DOHH2 (cell line): ENCODE data around the gene ASB15.

Experiments
- H3F3A ChIP-seq: fragments of 200-600 bp; sonication (generic), shearing (Covaris generic); 2 replicates; pipeline ENCODE4 v1.6.0; 2016; ENCODE audit warnings: antibody characterized with exemption, mild to moderate bottlenecking; ENCODE audit not compliant: control insufficient read depth, insufficient read depth
- H3K27ac ChIP-seq: fragments of 200-600 bp; sonication (generic); 2 replicates; pipeline ENCODE4 v1.5.1; 2014; ENCODE audit warnings: low read depth, mild to moderate bottlenecking, low read length, moderate library complexity
- H3K27me3 ChIP-seq: fragments of 200-600 bp; sonication (generic); 2 replicates; pipeline ENCODE4 v1.6.1; 2014; ENCODE audit warnings: mild to moderate bottlenecking, low read length, mixed read lengths; ENCODE audit not compliant: control insufficient read depth
- H3K36me3 ChIP-seq: fragments of 200-600 bp; sonication (generic); 2 replicates; pipeline ENCODE4 v1.6.1; 2014; ENCODE audit warnings: mild to moderate bottlenecking, low read length, moderate library complexity, mixed read lengths; ENCODE audit not compliant: control insufficient read depth
- H3K4me1 ChIP-seq: fragments of 200-600 bp; sonication (generic); 2 replicates; pipeline ENCODE4 v1.6.1; 2014; ENCODE audit warnings: mild to moderate bottlenecking, low read length, mixed read lengths; ENCODE audit not compliant: control insufficient read depth
- H3K4me2 ChIP-seq: fragments of 200-600 bp; sonication (generic); 2 replicates; pipeline ENCODE4 v1.6.0; 2014; ENCODE audit warnings: mild to moderate bottlenecking, low read length, moderate library complexity
- H3K4me3 ChIP-seq: fragments of 200-600 bp; sonication (generic); 2 replicates; pipeline ENCODE4 v1.5.1; 2014; ENCODE audit warnings: mild to moderate bottlenecking, low read length, mixed read lengths
- H3K79me2 ChIP-seq: fragments of 200-600 bp; sonication (generic); 2 replicates; pipeline ENCODE4 v1.6.1; 2014; ENCODE audit warnings: mild to moderate bottlenecking, low read length, mixed read lengths; ENCODE audit not compliant: control insufficient read depth
- H3K9me2 ChIP-seq: fragments of 200-600 bp; sonication (generic); replicated peaks from 2 replicates; pipeline ENCODE4 v1.6.1; 2014; ENCODE audit warnings: mild to moderate bottlenecking, low read length, mixed read lengths; ENCODE audit not compliant: control insufficient read depth
- H3K9me3 ChIP-seq: fragments of 200-600 bp; sonication (generic); 2 replicates; pipeline ENCODE4 v1.6.1; 2014; ENCODE audit warnings: antibody characterized with exemption, low read length, mixed read lengths; ENCODE audit not compliant: control insufficient read depth, insufficient read depth
- H4K20me1 ChIP-seq: fragments of 200-600 bp; sonication (generic); 2 replicates; pipeline ENCODE4 v1.6.0; 2014; ENCODE audit warnings: low read depth, mild to moderate bottlenecking, antibody characterized with exemption, low read length, moderate library complexity; ENCODE audit not compliant: control insufficient read depth, insufficient read depth
- CTCF ChIP-seq: fragments of 200-600 bp; sonication (generic); IDR thresholded peaks from one replicate; pipeline ENCODE4 v1.5.1; 2014; ENCODE audit warnings: antibody characterized with exemption, mild to moderate bottlenecking, low read depth, low read length; ENCODE audit not compliant: poor library complexity, severe bottlenecking
- EZH2phosphoT487 ChIP-seq: fragments of 200-600 bp; sonication (generic); IDR thresholded peaks from 2 replicates; pipeline ENCODE4 v1.6.1; 2017; ENCODE audit warnings: borderline replicate concordance, mild to moderate bottlenecking, antibody characterized with exemption, low read length, moderate library complexity, mixed read lengths

ASB15 gene

GRCh38 chr7:123640583-123640982 is 39.0 kb downstream of the ASB15 start:
- Histone ChIP-seq H4K20me1 (no peaks in the 10 kb centered on the region), H3K9me2 (no peaks in the 10 kb centered on the region), H3K79me2 (no peaks in the 10 kb centered on the region), H3K36me3 (no peaks in the 10 kb centered on the region), H3K27me3 (peaks cover 8% of the 10 kb centered on the region; the same call in 1 of the 2 replicates), H3K4me1 (no peaks in the 10 kb centered on the region), H3K9me3 (no peaks in the 10 kb centered on the region), H3K4me3 (no peak overlapping the region), H3F3A (no peaks in the 10 kb centered on the region), H3K4me2 (no peak overlapping the region), H3K27ac (no peak overlapping the region)
- TF ChIP-seq CTCF = no peak
- TF ChIP-seq EZH2phosphoT487 = no peak

DNA sequence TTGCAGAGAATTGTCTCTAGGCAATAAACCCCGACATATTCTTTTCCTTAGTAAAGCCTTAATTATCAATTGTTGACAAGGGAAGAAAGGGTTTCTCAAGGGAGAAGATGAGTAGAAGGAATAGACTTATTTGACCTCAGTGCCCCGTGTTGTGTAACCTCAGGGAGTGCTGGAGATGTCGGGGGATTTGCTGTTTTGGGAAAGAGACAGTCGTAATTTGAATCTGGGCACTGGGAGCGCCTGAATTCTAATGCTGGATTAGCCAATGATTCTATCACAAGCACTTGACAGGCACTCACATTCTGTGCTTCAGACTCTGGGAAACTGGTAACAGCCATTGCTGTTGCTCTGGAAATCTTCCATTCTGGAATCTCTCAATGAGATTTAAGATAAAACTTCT is 40.3 kb downstream of the ASB15 start:
- peaks cover 8% of the 10 kb centered on the region; the same call in 1 of the 2 replicates for H3K27me3 ChIP-seq
- H3F3A ChIP-seq = no peaks in the 10 kb centered on the region
- H3K36me3 ChIP-seq = no peaks in the 10 kb centered on the region
- no peak overlapping the region for H3K4me3 ChIP-seq
- H3K27ac ChIP-seq = no peak overlapping the region
- H4K20me1 ChIP-seq = no peaks in the 10 kb centered on the region
- no peaks in the 10 kb centered on the region for H3K9me2 ChIP-seq
- no peaks in the 10 kb centered on the region for H3K79me2 ChIP-seq
- no peaks in the 10 kb centered on the region for H3K4me1 ChIP-seq
- no peaks in the 10 kb centered on the region for H3K9me3 ChIP-seq
- TF ChIP-seq EZH2phosphoT487 (no peak), CTCF (no peak)
- H3K4me2 ChIP-seq = no peak overlapping the region

DNA sequence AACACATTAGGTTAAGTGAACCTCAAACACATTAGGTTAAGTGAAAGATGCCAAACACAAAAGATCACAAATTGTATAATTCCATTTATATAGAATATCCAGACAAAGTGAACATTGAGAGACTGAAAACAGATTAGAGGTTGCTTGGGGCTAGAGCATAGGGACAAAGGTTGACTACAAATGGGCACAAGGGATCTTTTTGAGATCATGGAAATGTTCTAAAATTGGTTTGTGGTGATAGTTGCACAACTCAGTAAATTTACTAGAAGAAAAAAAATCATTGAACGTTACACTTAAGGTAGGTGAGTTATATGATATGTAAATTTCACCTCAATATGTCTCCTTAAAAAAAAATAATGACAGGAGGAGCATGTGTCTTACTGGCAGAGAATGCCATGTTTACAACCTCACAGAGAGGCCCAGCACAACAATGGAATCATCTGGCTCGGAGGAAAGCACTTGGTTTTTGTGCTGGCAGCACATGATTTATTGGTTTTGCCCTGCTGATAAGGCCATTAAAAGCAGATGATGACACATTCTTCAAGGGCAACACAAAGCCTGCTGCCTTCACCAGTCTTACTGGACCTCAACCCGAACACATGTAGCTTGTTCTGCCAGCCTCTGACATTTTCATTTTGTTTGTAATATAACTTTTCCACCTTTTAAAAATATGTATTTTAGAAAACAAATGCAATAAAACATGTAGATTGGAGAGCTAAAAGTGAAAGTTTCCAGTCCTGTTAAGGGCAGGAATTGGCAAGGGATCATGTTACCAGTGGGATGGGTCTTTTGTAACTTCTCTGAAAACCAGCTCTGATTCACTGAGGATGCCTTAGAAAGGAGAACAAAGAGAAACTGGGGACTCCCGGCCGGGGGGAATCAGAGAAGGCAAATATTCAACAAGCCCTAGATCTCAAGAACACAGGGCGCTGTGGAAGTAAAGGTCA is 42.1 kb downstream of the ASB15 start:
- Histone ChIP-seq H3K9me2 (no peaks in the 10 kb centered on the region), H3K4me2 (no peak overlapping the region), H3K27ac (no peak overlapping the region), H3K36me3 (no peaks in the 10 kb centered on the region), H3K4me1 (no peaks in the 10 kb centered on the region), H3K27me3 (0 out of 2 replicates have a peak, but pooled peaks cover 3% of the 10 kb centered on the region), H3K4me3 (no peak overlapping the region), H4K20me1 (no peaks in the 10 kb centered on the region), H3K79me2 (no peaks in the 10 kb centered on the region), H3K9me3 (no peaks in the 10 kb centered on the region), H3F3A (no peaks in the 10 kb centered on the region)
- TF ChIP-seq CTCF (no peak), EZH2phosphoT487 (no peak)
